ENCODE measurements around the gene HSFY2. TPM values are rescaled to one million over a fixed set of nuclear protein-coding genes. Genes with fewer than 3 reads are reported as not detected.
"Not testable (repeated sequence)": the region's sequence is repeated elsewhere in the genome, so short reads cannot be mapped to it uniquely, and the experiment has no call there.

Gene HSFY2, protein sequence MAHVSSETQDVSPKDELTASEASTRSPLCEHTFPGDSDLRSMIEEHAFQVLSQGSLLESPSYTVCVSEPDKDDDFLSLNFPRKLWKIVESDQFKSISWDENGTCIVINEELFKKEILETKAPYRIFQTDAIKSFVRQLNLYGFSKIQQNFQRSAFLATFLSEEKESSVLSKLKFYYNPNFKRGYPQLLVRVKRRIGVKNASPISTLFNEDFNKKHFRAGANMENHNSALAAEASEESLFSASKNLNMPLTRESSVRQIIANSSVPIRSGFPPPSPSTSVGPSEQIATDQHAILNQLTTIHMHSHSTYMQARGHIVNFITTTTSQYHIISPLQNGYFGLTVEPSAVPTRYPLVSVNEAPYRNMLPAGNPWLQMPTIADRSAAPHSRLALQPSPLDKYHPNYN
- total RNA-seq = not detected

DNA sequence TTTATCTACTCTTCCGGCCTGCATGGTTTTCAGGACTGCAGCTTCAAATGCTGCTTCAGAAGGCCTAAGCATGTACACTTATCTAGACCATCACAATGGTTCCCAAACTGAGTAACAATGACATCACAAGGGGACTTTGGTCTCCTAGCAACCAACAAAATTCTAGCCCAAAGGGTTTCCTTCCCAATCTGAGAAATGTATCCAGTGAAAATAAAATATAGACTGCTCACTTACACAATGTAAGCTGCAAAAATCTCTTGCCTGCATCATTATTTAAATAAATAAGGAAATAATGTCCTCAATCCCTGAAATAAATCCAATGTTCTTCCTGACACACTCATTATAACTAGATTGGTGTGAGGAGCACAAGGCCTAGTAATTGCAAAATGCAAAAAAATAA lies at the start of gene HSFY2:
TSS of gene HSFY2 (minus strand) at position 101 of the 400 bp plus-strand sequence. CDS start 117 bp downstream, outside the sequence.
- H3K9me3 Mint-ChIP-seq; CTCF ChIA-PET; H3K4me1 Mint-ChIP-seq (ENCODE audit: low read depth); DNase-seq; intact Hi-C loops (cut with micrococcal nuclease); H3K27ac Mint-ChIP-seq; H3K4me3 Mint-ChIP-seq; H3K27me3 Mint-ChIP-seq (ENCODE audit: low read depth); H3K36me3 Mint-ChIP-seq (ENCODE audit: low read depth): not testable (repeated sequence)

DNA sequence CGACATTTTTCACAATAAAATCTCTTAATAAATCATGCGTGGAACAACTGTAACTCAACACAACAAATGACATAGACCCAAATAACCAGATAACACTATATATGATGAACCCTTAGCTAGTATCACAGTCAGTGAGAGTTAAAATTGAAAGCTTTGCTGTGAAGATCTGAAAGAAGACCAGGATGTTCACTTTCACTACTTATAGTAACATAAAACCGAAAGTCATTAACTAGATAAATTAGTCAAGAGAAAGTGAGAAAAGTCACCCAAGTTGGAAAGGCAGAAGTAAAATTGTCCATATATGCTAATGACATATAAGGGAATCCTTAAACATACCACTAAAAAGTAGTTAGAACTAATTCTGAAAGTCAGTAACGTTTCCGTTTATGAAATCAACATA lies 42.2 kb upstream of the HSFY2 start:
- CTCF ChIA-PET; H3K9me3 Mint-ChIP-seq; DNase-seq; H3K27ac Mint-ChIP-seq; H3K27me3 Mint-ChIP-seq (ENCODE audit: low read depth); intact Hi-C loops (cut with micrococcal nuclease); H3K4me1 Mint-ChIP-seq (ENCODE audit: low read depth); H3K4me3 Mint-ChIP-seq; H3K36me3 Mint-ChIP-seq (ENCODE audit: low read depth): not testable (repeated sequence)

DNA sequence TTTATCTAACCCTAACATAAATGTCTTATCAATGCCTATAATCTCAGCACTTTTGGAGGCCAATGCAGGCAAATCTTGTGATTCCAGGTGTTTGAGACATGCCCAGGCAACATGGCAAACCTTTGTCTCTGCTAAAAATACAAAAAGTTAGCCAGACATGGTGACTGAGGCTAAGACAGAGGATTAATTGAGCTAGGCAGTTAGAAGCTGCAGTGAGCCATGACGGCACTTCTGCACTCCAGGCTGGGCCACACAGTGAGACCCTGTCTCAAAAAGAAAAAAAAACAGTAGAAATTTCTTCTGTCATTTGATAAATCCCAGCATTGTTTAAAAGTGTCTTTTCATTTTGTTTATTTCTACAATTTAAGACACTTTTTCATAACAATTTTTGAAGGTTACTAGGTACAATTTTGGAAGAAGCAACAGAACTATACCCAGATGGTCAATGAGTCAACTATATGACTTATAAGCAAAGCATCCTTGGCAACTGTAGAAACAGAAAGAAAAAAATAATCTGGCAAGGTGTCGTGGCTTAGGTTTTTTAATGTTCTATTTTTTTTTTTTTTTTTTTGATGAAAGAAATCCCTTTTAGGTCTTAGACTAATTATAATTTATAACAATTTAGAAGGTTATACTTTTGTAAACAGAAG lies 15.3 kb upstream of the HSFY2 start:
- H3K9me3 Mint-ChIP-seq; H3K36me3 Mint-ChIP-seq (ENCODE audit: low read depth); H3K27me3 Mint-ChIP-seq (ENCODE audit: low read depth); H3K4me3 Mint-ChIP-seq; CTCF ChIA-PET; H3K27ac Mint-ChIP-seq; H3K4me1 Mint-ChIP-seq (ENCODE audit: low read depth); intact Hi-C loops (cut with micrococcal nuclease); DNase-seq: not testable (repeated sequence)

GRCh38 chrY:18754077-18754476 lies 19.5 kb downstream of the HSFY2 start:
- H3K27ac Mint-ChIP-seq; H3K9me3 Mint-ChIP-seq; H3K27me3 Mint-ChIP-seq (ENCODE audit: low read depth); H3K4me1 Mint-ChIP-seq (ENCODE audit: low read depth); intact Hi-C loops (cut with micrococcal nuclease); DNase-seq; CTCF ChIA-PET; H3K4me3 Mint-ChIP-seq; H3K36me3 Mint-ChIP-seq (ENCODE audit: low read depth): not testable (repeated sequence)

- not testable (repeated sequence) for H3K4me1 Mint-ChIP-seq (ENCODE audit: low read depth)
Measured at GRCh38 chrY:18753133-18753815, 20.3 kb downstream of the HSFY2 start.

GRCh38 chrY:18723714-18724113 lies 49.8 kb downstream of the HSFY2 start:
- CTCF ChIA-PET; H3K27ac Mint-ChIP-seq; H3K4me3 Mint-ChIP-seq; intact Hi-C loops (cut with micrococcal nuclease); H3K4me1 Mint-ChIP-seq (ENCODE audit: low read depth); H3K9me3 Mint-ChIP-seq; H3K36me3 Mint-ChIP-seq (ENCODE audit: low read depth); H3K27me3 Mint-ChIP-seq (ENCODE audit: low read depth); DNase-seq: not testable (repeated sequence)

More at GRCh38 chrY:18753133-18753815, 20.3 kb downstream of the HSFY2 start:
- H3K27ac Mint-ChIP-seq; intact Hi-C loops (cut with micrococcal nuclease); H3K36me3 Mint-ChIP-seq (ENCODE audit: low read depth); CTCF ChIA-PET; H3K9me3 Mint-ChIP-seq; H3K4me3 Mint-ChIP-seq; DNase-seq; H3K27me3 Mint-ChIP-seq (ENCODE audit: low read depth): not testable (repeated sequence)

Other genes with a start within 250 kb of the HSFY2 start
- gene HSFY1, start 227.0 kb downstream of the HSFY2 start, total RNA-seq = not detected